NCI-H1417 treated with DMSO at 0.1 percent for 48 hours (cell line): Measurements from ENCODE around the gene TM9SF2.
A peak's percentile ranks its signal among the peaks of the same experiment; 100 is the strongest.

ENCODE experiments used
- DNase-seq: peaks from one replicate; lab custom pipeline; 2025; lab: John Stamatoyannopoulos, UW

TM9SF2 gene

DNA sequence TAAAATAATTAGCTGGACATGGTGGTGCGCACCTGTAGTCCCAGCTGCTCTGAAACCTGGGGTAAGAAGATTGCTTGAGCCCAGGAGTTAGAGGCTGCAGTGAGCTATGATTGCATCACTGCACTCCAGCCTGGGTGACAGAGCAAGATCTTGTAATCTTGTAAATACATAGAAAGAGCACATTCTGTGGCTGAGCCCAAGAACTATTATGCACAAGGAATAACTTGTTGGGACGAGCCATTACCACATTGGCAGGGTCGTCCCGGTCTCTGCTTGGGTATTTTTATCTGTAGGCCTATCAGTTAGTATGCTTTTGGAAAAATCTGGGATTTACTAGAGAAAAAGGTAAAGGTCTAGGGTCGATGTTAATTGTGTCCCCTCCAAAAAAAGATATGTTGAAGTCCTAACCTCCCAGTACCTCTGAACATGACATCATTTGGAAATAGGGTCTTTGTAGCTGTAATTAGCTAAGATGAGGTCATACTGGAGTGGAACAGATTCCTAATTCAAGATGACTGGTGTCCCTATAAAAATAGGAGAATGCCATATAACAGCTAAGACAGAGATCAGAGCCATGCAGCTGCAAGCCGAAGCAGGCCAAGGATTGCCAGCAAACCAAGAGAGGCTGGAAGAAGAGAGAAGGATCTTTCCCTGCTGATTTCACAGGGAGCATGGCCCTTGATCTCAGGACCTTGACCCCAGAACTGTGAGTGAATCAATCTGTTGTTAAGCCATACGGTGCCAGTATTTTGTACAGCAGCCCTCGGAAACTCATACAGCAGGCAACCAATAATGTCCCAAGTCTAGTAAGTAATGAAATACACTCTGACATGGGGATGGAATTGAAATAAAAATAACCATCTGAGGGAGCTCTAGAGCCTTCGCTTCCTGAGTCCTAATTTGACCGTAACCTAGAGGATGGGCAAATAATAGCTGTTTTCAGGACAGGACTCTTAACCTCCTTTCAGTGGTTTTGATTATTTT, 77.0 kb downstream of the TM9SF2 start:
- no peak for DNase-seq

DNA sequence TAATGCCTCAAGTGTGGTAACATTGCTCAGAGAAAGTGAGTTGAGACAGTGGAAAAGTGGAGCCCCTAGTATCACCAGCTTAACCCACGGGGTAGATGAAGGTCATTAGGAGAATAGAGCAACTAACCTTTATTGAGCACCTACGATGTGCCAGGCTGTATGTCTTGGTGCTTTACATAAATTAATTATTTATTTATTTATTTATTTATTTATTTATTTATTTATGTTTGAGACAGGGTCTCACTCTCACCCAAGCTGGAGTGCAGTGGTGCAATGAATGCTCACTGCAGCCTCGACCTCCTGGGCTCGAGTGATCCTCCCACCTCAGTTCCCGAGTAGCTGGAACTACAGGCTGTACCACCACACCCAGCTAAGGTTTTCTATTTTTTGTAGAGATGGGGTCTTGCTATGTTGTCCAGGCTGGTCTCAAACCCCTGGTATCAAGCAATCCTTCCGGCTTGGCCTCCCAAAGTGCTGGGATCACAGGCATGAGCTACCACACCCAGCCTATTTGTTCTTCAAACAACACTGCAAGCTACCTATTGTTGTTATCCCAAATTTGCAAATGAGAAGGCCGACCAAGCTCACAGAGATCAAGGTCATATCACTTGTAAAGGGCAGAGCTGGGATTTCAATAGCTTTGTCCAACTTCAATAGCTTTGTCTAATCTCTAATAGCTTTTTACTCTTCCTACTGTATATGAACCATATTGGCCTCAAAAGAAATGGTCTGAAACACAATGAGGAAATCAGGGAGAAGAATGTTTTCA, 79.4 kb downstream of the TM9SF2 start:
- no peak for DNase-seq

DNA sequence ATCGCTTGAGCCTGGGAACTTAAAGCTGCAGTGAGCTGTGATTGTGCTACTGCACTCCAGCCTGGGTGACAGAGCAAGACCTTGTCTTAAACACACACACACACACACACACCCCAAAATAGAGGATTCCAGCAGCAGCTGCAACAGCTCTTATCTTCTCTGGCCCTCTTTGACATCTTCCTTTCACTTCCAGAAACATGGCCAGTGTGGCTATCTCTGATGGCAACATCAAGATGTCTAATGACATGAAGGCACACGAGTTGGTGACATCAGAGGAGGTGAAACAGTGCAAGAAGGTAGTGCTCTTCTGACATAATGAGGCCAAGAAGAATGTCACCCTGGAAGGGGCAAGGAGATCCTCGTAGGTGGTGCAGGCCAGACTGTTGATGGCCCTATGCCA, 81.2 kb downstream of the TM9SF2 start:
- no peak for DNase-seq

DNA sequence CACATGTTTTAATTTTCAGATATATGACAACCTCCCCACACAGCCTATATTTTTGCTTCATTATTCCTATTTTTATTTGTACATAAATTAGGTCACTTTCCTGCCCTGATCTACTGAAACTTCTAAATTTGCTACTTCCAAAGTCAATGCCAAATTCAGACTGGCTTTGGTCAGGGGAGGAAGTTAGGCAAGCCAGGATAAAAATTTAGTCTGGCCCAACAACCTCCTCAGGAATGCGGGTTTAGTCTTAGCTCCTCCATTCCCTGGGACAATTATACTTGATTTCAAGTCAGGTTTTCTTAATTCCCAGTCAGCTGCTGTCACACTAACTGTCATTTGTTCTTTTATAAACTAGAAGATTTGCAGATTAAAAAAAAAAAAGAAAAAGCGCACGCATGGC, 84.3 kb downstream of the TM9SF2 start:
- DNase-seq, result no peak

DNA sequence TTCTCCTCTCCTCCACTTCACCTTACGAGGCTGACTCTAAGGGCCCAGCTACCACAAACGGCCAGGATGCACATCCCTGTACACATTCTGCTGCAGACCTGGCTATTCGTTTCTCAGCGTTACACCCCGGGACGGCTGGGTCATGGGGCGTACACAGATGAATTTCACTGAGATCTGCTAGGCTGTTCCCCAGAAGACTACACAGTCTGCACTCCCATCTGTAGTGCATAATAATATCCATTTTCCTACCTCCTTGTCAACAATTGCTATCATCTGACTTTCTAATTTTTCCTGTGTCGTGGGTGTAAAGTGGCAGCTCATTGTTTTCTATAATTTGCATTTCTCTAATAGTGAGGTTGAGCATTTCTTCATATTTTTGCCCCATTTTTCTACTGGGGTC, 85.7 kb downstream of the TM9SF2 start:
- no peak for DNase-seq

DNA sequence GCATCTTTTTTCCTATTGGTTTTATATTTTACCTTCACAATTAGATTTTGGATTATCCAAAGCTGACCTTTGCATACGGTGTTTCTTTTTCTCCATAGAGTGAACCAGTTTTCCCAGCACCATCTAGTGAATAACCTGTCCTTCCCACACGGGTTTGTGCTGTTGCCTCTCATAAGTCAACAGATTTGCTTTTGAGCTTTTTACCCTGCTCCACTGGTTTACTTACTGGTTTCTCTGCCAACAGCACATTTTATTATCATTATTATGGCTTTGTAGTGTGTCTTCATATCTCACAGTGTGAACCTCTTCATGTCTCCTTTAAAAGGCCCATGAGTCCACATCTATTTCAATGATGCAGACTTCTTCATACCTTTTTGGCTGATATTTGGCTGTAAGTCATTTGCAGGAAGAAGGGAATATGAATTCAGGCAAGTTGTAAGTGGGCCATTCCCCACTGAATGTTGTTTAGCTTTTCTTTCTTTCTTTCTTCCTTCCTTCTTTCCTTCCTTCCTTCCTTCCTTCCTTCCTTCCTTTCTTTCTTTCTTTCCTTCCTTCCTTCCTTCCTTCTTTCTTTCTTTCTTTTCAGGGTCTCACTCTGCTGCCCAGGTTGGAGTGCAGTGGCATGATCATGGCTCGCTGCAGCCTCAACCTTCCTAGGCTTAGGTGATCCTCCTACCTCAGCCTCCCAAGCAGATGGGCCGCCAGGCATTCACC, 86.8 kb downstream of the TM9SF2 start:
- no peak for DNase-seq

DNA sequence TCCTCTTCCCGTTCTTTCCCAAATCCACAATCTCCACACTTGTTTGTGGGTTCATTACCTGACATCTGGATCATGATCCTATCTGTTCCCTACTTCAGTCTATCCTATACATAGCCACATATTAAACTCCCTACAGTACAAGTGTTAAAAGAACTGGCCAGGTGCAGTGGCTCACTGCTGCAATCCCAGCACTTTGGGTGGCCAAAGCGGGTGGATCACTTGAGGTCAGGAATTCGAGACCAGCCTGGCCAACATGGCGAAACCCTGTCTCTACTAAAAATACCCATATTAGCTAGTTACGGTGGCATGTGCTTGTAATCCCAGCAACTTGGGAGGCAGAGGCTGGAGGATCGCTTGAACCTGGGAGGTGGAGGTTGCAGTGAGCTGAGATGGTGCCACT, 88.3 kb downstream of the TM9SF2 start:
- no peak for DNase-seq

DNA sequence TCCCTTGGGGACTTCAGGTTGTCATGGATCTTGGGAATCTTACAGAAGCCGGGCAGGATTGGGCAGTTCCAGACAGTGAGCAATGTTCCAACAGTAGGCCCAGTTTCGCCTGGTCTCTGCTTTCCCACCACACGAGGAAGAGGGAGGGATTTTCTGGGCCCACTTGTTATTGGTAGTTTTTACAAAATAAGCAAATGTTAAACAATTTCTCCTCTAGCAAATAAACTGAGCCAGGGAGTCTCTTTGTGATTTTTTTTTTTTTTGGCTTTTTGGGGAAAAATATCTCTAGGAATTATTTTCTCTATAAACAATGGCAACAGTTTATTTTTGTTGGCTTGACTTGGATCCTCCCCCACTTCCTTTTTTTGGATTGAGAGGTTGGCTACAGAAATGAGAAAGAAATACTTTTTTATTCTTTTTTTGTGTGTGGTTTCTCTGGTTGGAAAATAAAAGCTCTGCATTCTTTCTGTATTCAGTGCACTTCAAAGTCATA, 89.3 kb downstream of the TM9SF2 start:
- no peak for DNase-seq

DNA sequence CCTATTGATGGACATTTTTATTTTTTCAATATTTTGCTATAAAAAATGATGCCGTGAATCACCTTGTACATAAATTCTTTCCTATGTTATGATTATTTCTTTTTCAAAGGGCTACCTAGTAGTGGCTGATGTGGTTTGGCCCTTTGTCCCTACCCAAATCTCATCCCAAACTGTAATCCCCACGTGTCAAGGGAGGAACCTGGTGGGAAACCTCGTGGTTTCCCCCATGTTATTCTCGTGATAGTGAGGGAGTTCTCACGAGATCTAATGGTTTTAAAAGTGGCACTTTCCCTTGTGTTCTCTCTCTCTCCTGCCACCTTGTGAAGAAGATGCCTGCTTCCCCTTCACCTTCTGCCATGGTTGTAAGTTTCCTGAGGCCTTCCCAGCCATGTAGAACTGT, 94.9 kb downstream of the TM9SF2 start:
- DNase-seq, result no peak

DNA sequence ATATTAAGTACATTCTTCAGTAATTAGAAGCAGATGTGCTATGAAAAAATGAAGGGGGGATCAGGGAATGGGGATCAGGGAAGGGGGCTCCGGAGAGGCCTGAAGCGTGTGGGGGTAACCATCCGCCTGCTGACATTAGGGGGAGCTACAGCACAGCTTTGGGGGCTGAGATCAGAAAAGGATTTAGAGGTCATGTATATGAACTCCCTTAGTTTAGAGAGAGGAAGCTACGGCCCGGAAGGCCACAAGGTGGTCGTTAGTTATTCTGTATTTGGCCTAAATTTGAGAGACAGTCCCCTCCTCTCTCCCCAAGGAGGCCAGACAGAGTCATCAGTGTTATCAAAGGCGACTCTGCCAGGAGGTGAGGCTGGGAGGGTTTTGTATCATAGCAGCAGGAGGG, 99.0 kb downstream of the TM9SF2 start:
- no peak for DNase-seq

DNA sequence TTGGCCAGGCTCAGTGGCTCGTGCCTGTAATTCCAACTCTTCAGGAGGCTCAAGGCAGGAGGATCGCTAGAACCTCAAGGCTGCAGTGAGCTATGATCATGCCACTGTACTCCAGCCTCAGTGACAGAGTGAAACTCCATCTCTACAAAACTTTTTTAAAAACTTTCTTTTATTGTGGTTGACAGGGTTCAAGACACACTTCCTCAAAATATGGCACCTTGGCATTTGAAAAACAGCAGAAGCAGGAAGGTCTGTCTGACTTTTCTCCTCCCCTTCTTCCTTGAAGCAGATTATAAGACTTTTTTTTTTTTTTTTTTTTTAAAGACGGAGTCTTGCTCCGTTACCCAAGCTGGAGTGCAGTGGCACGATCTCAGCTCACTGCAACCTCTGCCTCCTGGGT, 100.3 kb downstream of the TM9SF2 start:
- no peak for DNase-seq

DNA sequence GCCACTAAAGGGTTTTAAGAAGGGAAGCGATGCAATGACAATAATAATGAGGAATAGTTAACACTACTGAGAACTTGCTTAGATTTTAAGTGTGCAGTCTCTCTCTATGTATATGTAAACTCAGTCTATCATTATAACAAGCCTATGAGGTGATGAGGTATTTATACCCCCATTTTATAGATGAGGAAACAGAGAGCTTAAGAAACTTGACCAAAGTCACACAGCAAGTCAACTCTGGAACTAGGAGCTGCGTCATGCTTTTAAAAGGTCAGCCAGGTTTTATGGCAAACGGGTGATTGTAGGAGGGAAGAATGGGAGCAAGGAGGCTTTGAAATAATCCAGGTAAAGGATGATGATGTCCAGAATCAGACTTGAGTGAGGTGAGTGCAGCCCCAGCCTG, 103.4 kb downstream of the TM9SF2 start:
- no peak for DNase-seq

DNA sequence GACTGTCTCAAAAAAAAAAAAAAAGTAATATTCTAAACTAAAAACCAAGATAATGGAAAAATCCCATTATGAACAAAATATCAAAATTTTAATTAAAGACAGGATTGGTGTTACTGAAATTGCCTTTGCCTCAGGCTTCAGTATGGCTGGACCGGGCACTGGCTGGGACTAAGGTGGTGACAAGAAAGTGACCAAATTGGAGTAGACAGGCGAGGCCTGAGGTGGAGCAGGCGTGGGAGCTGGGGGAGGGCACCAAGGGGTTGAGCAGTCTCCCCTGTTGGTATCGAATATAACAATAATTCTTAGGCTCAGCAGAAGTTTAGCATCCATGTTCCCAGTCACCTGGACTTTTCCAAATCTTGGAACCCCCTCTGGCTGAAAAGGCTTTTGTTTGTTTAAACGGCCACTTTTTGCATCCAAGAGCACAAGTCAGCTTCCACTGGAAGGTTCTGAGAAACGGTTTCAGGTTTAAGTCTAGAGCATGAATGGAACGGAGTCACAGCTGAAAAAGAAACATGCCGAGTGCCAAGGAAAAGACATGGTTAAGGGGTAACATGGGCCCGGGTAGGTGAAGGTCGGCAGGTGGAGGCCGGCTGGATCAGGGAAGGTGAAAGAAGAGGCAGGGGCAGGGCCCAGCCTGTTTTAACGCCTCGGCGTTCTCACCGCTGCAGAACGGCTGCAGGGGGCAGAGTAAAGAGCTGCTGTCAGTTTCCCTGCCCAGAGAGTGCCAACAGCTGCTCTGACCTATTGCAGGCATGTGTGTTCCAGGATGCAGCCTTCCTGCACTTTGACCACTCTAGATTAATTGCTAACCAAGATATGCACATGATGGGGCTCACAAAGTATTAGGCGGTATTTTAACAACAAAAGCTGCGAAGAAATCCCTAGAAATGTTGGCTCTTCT, 104.4 kb downstream of the TM9SF2 start:
- DNase-seq, result peak; percentile 81

DNA sequence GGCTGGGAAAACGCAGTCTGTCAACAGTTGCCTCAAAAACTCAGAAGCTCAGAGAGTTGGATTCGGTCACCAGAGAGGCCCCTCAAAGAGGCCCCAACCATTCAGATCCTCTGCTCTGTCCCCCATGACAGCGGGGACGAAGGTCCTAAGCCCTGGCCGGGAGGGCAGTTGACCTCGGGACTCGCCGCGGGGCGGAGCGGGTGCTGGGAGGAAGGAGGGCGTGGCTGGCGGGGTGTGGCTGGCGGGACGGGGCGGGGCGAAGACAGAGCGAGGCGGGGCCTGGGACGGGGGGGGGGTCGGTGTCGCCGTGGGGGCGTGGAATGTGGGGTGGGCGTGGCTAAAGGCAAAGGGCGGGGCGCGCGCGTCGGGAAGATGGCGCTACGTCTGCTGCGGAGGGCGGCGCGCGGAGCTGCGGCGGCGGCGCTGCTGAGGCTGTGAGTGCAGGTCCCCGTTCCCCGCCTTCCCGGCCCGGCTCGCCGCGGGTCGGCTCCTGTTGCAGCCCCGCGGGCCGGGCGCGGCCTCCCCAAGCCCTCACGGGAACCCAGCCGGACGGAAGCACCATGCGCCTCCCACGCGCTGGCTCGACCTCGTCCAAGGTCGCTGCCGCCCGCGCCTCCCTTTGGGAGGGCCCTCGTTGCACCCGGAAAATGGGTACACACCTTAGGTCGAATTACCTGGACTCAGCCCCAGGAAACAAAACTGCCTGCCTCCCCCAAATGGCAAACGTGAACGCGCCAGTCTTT, 105.2 kb downstream of the TM9SF2 start, which contains the start of gene CLYBL:
Gene CLYBL, plus strand, starts transcription at position 367 of the 743 bp plus-strand sequence.
- DNase-seq, result peak; percentile 84

DNA sequence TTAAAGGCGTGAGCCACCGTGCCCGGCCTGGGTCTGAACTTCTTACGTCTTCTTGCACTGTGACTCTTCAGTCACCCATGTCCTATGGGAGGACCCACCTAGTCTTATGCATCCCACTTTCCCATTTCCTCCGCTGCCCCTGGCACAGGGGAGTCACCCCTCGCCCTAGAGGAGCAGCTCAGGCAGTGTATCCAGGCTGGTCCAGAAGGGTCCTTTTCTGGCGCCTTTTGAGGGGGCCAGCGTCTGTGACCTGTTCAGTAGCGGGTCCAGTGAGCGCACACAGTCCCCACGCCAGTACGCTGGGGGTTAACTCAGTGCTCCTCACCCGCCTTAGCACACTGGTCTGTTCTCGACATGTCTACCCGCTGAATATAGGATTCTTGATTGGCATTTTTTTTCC, 107.1 kb downstream of the TM9SF2 start:
- DNase-seq, result no peak

DNA sequence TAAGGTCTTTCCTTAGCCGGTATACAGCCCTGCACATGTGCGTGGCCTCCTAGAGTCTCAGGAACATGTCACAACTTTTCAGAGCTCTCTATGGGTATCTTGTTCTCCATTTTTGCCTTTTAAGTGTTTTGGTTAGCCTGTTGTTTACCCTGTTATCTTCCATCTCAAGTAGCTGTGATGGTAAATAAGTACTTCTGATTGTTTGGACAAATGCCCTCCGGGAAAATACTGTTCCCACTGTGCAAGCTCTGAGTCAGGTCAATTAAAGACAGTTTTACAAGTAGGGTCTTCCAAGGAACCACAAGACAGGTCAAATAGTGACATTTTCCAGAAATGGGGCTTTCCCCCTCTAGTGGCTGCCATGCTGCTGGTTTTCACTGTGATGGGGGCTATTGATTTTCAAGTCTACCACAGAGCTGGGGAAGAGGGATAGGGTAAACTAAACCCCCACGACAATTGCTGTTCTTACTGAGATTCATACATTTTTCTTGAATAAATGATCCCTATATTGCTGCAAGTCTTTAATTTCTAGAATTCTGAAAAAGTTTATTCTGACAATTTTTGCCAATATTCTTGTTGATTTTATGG, 109.5 kb downstream of the TM9SF2 start:
- no peak for DNase-seq
